GM13977 (cell line): ENCODE measurements around the gene ST6GALNAC6.

Experiments used
- DNase-seq: peaks from one replicate; pipeline ENCODE4 v3.0.0; 2012; ENCODE audit warnings: low spot score
- in situ Hi-C: fragments of 300-500 bp; cut with MboI; formaldehyde crosslinking; loops from one replicate; pipeline ENCODE4 v1.12.0; 2022; ENCODE audit warnings: low sequenced_read_pairs, low pct_unique_long_range_greater_than_20kb, mixed read lengths, inconsistent platforms; ENCODE audit not compliant: unreplicated experiment
- TF ChIP-seq, protein P1 (sequence below): IDR thresholded peaks from 2 replicates; pipeline ENCODE4 v1.5.1; 2012; ENCODE audit warnings: mild to moderate bottlenecking, control low read depth; ENCODE audit not compliant: insufficient read depth; ENCODE audit errors: extremely low read depth, missing control alignments

ST6GALNAC6 gene

GRCh38 chr9:127868278-127868902 lies 31.0 kb downstream of the ST6GALNAC6 start:
- in situ Hi-C loops: no loop called here

GRCh38 chr9:127867356-127868277 lies 31.8 kb downstream of the ST6GALNAC6 start:
- DNase-seq: no peak
- in situ Hi-C loops: no loop called here
- TF ChIP-seq, protein P1, sequence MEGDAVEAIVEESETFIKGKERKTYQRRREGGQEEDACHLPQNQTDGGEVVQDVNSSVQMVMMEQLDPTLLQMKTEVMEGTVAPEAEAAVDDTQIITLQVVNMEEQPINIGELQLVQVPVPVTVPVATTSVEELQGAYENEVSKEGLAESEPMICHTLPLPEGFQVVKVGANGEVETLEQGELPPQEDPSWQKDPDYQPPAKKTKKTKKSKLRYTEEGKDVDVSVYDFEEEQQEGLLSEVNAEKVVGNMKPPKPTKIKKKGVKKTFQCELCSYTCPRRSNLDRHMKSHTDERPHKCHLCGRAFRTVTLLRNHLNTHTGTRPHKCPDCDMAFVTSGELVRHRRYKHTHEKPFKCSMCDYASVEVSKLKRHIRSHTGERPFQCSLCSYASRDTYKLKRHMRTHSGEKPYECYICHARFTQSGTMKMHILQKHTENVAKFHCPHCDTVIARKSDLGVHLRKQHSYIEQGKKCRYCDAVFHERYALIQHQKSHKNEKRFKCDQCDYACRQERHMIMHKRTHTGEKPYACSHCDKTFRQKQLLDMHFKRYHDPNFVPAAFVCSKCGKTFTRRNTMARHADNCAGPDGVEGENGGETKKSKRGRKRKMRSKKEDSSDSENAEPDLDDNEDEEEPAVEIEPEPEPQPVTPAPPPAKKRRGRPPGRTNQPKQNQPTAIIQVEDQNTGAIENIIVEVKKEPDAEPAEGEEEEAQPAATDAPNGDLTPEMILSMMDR: no peak

More at GRCh38 chr9:127868278-127868902, 31.0 kb downstream of the ST6GALNAC6 start:
- TF ChIP-seq, protein P1: no peak
- no peak for DNase-seq

DNA sequence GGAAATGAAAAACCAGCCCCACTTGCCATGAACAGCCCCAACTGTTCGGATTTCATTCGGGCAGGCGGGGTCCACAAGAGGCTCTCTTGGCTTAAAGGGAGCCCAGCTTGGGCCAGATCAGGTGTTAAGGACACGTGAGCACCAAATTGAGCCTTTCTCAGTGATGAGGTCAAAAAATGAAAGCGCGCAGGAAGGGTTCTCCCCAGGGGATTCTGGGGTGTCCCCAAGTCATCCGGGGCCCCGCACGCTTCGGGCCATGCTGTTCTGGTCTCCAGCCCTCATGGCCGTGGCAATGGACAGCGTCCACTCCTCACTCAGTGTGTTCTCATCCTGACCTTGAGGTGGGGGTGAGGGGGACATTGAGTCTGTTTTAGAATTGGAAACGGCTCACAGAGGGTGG lies 32.9 kb downstream of the ST6GALNAC6 start:
- TF ChIP-seq, protein P1: no peak
- in situ Hi-C loops: no loop called here
- DNase-seq: no peak

DNA sequence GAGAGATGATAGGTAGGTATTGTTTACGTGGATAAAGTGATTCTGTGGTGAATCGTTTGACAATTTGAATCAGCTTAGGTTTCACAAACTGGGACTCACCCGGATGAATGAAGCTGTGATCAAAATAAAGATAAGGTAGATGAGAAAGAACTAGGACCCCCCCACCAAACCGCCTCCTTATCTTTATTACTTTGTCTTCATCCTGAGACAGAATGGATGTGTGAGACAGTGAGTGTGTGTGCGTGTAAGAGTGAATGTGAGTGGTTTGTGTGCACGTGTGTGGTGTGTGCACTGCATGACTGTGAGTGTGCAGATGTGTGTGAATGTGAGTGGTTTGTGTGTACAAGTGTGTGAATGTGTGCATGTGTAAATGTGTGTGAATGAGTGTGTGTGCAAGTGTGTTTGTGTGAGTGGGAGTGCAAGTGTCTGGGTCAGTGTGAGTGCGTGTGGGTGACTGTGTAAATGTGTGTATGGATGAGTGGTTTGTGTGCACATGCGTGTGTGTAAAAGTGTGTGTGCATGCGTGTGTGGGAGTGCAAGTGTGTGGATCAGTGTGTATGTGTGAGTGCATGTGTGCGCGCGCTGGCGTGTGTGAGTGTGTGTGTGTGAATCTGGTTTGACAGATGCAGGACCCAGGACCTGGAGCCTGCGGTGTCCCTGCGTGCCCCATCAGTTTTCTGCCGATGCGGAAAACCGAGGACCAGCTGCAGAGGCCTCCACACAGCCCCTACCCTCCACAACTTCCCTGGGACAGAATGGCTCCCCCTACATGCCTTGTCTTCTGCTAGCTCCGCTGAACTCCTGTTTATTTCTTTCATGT lies 33.5 kb downstream of the ST6GALNAC6 start:
- TF ChIP-seq, protein P1: no peak
- in situ Hi-C loops: no loop called here
- no peak for DNase-seq

- in situ Hi-C loops: no loop called here
- TF ChIP-seq, protein P1: no peak
- no peak for DNase-seq
Observed at GRCh38 chr9:127863191-127863621, 36.2 kb downstream of the ST6GALNAC6 start.
